ENCODE data around the gene CEP70.
"Not testable (repeated sequence)": the region's sequence is repeated elsewhere in the genome, so short reads cannot be mapped to it uniquely, and the experiment has no call there.

The CEP70 gene

GRCh38 chr3:138593488-138594149 is 441 bp downstream of the CEP70 start:
- DNase-seq (ENCODE audit: low spot score), result peak; percentile 24

GRCh38 chr3:138591392-138591791 is 2.7 kb downstream of the CEP70 start:
- DNase-seq (ENCODE audit: low spot score), result no peak

- no peak for DNase-seq (ENCODE audit: low spot score)
Measured at GRCh38 chr3:138588445-138588844, 5.6 kb downstream of the CEP70 start.

- DNase-seq (ENCODE audit: low spot score), result no peak
Measured at GRCh38 chr3:138587374-138587773, 6.7 kb downstream of the CEP70 start.

GRCh38 chr3:138578961-138579574 is 15.0 kb downstream of the CEP70 start:
- DNase-seq (ENCODE audit: low spot score), result no peak

- DNase-seq (ENCODE audit: low spot score), result no peak
Measured at GRCh38 chr3:138578141-138578540, 15.9 kb downstream of the CEP70 start.

GRCh38 chr3:138573138-138573537 is 20.9 kb downstream of the CEP70 start:
- DNase-seq (ENCODE audit: low spot score), result no peak

GRCh38 chr3:138569624-138570023 is 24.4 kb downstream of the CEP70 start:
- DNase-seq (ENCODE audit: low spot score), result not testable (repeated sequence)

- DNase-seq (ENCODE audit: low spot score), result no peak
Measured at GRCh38 chr3:138569090-138569489, 25.0 kb downstream of the CEP70 start.

GRCh38 chr3:138567403-138567802 is 26.7 kb downstream of the CEP70 start:
- no peak for DNase-seq (ENCODE audit: low spot score)

GRCh38 chr3:138566293-138566692 is 27.8 kb downstream of the CEP70 start:
- DNase-seq (ENCODE audit: low spot score), result not testable (repeated sequence)

- DNase-seq (ENCODE audit: low spot score), result not testable (repeated sequence)
Measured at GRCh38 chr3:138562902-138563301, 31.2 kb downstream of the CEP70 start.

GRCh38 chr3:138560501-138560900 is 33.6 kb downstream of the CEP70 start:
- DNase-seq (ENCODE audit: low spot score), result no peak

GRCh38 chr3:138559134-138559533 is 34.9 kb downstream of the CEP70 start:
- no peak for DNase-seq (ENCODE audit: low spot score)

GRCh38 chr3:138554775-138555174 is 39.3 kb downstream of the CEP70 start:
- not testable (repeated sequence) for DNase-seq (ENCODE audit: low spot score)

- not testable (repeated sequence) for DNase-seq (ENCODE audit: low spot score)
Measured at GRCh38 chr3:138550958-138551357, 43.1 kb downstream of the CEP70 start.

- DNase-seq (ENCODE audit: low spot score), result no peak
Measured at GRCh38 chr3:138549179-138549977, 44.7 kb downstream of the CEP70 start.

GRCh38 chr3:138547342-138547975 is 46.6 kb downstream of the CEP70 start:
- DNase-seq (ENCODE audit: low spot score), result no peak

GRCh38 chr3:138544546-138544945 is 49.5 kb downstream of the CEP70 start:
- no peak for DNase-seq (ENCODE audit: low spot score)

- no peak for DNase-seq (ENCODE audit: low spot score)
Measured at GRCh38 chr3:138542977-138543376, 51.1 kb downstream of the CEP70 start.

GRCh38 chr3:138539352-138539751 is 54.7 kb downstream of the CEP70 start:
- no peak for DNase-seq (ENCODE audit: low spot score)

GRCh38 chr3:138521445-138521844 is 72.6 kb downstream of the CEP70 start:
- not testable (repeated sequence) for DNase-seq (ENCODE audit: low spot score)
